Esophagus muscularis mucosa (tissue), 3 donors: ENCODE measurements around the gene GRIK4.

Experiments used
- POLR2A ChIP-seq: fragments of 450-650 bp; IDR thresholded peaks from one replicate; pipeline ENCODE4 v1.6.1; 2017; ENCODE audit warnings: antibody characterized with exemption, moderate library complexity, mild to moderate bottlenecking, low read depth
- TF ChIP-seq, protein P1 (sequence below), 3 experiments: fragments of 200-600 bp in 2 of 3; fragments of 450-650 bp in 1 of 3; sonication (generic) in 2 of 3; IDR thresholded peaks; one replicate each; pipeline ENCODE4 v1.5.1; 2017 to 2019; ENCODE audit warnings: antibody characterized with exemption in 3 of 3, mild to moderate bottlenecking in 2 of 3, moderate library complexity in 1 of 3

DNA sequence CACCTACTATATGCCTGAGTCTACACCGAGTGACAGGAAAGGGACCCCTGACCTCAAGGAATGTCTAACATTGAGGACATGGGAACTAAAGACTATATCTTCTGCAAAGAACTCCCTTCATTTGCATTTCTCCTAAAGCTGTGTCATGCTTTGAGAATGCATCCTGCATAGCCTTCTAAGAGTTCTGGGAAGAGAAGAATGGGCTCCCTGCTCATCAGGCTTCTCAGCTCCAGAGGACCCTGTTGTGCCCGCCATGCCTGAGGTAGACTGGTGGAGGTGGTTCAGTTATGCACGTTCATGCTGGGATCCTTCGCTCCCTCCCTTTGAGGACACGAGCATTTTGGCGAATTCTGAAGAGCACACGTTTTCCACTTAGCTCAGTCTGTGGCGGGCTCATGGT, 63.3 kb downstream of the GRIK4 start:
- no peak for TF ChIP-seq POLR2A
- TF ChIP-seq, protein P1, sequence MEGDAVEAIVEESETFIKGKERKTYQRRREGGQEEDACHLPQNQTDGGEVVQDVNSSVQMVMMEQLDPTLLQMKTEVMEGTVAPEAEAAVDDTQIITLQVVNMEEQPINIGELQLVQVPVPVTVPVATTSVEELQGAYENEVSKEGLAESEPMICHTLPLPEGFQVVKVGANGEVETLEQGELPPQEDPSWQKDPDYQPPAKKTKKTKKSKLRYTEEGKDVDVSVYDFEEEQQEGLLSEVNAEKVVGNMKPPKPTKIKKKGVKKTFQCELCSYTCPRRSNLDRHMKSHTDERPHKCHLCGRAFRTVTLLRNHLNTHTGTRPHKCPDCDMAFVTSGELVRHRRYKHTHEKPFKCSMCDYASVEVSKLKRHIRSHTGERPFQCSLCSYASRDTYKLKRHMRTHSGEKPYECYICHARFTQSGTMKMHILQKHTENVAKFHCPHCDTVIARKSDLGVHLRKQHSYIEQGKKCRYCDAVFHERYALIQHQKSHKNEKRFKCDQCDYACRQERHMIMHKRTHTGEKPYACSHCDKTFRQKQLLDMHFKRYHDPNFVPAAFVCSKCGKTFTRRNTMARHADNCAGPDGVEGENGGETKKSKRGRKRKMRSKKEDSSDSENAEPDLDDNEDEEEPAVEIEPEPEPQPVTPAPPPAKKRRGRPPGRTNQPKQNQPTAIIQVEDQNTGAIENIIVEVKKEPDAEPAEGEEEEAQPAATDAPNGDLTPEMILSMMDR (IDR thresholded peaks at IDR 0.05) = no peak
